Measurements from ENCODE around the gene TFDP1. TPM values are rescaled to one million over a fixed set of nuclear protein-coding genes. Genes with fewer than 3 reads are reported as not detected.
A peak's percentile ranks its signal among the peaks of the same experiment; 100 is the strongest.
"Not testable (repeated sequence)": the region's sequence is repeated elsewhere in the genome, so short reads cannot be mapped to it uniquely, and the experiment has no call there.

TFDP1 gene
- total RNA-seq, 1 experiment from 2014 or later = 39.4 TPM

- in situ Hi-C loops (cut with HindIII; ENCODE audit: low sequenced_read_pairs) = no loop called here
- no peak for DNase-seq (ENCODE audit: low spot score)
Measured at GRCh38 chr13:113623491-113624234, 39.1 kb downstream of the TFDP1 start.

DNA sequence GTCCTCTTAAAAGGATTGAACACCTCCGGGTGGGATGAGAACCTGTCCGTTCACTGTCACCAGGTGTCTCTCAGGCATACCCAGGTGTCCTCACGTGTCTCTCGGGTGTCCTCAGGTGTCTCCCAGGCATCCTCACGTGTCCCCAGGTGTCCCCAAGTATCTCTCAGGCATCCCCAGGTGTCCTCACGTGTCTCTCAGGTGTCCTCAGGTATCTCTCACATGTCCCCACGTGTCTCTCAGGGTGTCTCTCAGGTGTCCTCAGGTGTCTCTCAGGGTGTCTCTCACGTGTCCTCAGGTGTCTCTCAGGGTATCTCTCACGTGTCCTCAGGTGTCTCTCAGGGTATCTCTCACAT is 39.7 kb downstream of the TFDP1 start:
- in situ Hi-C loops (cut with HindIII; ENCODE audit: low sequenced_read_pairs) = no loop called here
- no peak for DNase-seq (ENCODE audit: low spot score)

DNA sequence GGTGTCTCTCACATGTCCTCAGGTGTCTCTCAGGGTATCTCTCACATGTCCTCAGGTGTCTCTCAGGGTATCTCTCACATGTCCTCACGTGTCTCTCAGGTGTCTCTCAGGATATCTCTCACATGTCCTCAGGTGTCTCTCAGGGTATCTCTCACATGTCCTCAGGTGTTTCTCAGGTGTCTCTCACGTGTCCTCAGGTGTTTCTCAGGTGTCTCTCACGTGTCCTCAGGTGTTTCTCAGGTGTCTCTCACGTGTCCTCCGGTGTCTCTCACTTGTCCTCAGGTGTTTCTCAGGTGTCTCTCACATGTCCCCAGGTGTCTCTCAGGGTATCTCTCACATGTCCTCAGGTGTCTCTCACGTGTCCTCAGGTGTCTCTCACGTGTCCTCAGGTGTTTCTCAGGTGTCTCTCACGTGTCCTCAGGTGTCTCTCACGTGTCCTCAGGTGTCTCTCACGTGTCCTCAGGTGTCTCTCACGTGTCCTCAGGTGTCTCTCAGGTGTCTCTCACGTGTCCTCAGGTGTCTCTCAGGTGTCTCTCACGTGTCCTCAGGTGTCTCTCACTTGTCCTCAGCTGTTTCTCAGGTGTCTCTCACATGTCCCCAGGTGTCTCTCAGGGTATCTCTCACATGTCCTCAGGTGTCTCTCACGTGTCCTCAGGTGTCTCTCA is 40.2 kb downstream of the TFDP1 start:
- in situ Hi-C loops (cut with HindIII; ENCODE audit: low sequenced_read_pairs); DNase-seq (ENCODE audit: low spot score): not testable (repeated sequence)

DNA sequence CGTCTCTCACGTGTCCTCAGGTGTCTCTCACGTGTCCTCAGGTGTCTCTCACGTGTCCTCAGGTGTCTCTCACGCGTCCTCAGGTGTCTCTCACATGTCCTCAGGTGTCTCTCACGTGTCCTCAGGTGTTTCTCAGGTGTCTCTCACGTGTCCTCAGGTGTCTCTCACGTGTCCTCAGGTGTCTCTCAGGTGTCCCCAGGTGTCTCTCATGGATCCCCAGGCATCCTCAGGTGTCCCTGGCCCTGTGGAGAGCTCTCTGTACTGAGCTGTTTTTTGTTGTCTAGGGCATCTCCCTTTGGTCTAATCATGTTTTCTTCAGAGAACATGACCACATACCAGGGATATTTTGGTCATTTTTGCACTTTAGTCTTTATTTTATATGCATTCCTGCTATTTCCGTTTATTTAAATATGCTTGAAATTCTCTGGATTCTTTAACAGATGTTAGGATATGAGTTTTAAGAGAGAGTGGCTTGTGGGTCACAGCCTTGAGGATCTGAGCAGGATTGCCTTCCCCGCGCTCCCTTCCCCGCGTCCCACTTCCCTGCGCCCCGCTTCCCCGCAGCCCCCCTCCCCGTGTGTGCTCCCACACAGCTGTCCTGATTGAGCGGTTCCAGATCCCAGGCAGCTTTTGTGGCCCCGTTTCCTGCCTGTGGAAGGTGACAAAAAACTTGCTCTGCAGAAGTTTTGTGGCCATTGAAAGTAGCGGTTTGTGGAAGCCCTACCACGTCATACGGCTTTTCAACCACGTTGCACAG is 41.6 kb downstream of the TFDP1 start:
- no peak for DNase-seq (ENCODE audit: low spot score)
- in situ Hi-C loops (cut with HindIII; ENCODE audit: low sequenced_read_pairs) = no loop called here

DNA sequence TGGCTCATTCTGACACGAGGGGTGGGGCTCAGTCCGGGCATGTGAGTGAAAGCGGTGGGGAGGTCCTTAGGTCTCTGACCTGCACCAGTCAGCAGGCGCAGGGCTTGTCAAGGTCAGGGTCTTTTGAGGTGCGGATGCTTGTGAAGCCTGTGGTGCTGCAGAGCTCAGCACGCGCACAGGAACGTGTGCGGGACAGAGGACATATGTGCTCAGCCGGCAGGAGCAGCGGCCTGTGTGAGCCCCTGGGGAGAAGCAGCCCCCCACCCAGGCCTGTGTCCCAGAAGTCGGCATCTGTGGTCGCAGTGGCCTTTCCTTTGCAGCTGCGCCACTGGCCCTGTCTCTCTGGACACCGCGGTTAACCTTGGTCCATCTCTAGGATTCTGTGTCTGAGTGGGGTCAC is 42.6 kb downstream of the TFDP1 start:
- no peak for DNase-seq (ENCODE audit: low spot score)
- in situ Hi-C loops (cut with HindIII; ENCODE audit: low sequenced_read_pairs) = no loop called here

DNA sequence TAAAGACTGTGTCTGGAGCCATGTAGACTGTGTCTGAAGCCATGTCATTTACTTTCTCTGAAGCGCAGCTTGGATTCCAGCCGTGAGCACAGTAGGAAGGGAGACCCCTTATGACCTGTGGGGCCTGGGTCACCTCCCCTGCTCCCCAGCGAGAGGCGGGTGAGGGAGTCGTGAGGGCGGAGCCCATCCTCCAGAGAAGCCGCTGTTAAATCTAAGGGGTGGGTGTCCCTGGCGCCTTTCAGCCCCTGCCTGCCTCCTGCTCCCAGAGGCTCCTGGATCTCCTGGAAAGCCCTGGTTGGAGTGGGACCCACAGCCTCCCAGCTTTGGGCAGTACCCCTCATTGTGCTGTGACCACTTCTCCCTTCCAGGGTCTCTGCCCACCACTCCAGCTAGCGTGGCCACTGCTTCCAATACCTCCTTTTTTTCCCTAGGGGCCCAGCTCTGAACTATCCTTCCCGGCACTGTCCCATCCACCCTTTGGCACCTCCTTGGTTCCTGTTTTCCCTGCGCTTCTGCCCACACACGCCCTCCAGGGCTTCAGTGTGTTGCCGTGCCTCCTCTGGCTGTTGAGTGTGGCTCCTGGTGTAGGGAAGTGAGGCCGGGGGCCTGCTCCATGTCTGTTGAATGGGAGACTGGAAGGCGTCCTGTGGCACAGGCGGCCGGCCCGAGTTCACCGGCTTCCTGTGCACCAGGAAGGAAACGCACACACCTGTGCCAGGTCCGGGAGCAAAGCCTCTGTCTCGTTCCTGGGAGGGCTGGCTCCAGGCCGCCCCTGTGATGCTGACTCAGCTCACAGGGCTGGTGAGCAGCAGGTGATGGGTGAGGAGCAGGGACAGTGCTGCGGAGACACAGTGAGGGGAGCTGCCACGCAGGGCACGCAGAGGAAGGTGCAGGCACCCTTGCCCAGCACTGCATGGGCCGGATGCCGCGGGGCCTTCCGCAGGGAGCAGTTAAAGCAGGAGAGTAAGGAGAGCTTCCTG is 44.0 kb downstream of the TFDP1 start:
- in situ Hi-C loops (cut with HindIII; ENCODE audit: low sequenced_read_pairs) = no loop called here
- DNase-seq (ENCODE audit: low spot score) = peak; percentile 38

GRCh38 chr13:113629866-113630265 is 45.3 kb downstream of the TFDP1 start:
- DNase-seq (ENCODE audit: low spot score) = peak; percentile 21
- in situ Hi-C loops (cut with HindIII; ENCODE audit: low sequenced_read_pairs) = no loop called here

DNA sequence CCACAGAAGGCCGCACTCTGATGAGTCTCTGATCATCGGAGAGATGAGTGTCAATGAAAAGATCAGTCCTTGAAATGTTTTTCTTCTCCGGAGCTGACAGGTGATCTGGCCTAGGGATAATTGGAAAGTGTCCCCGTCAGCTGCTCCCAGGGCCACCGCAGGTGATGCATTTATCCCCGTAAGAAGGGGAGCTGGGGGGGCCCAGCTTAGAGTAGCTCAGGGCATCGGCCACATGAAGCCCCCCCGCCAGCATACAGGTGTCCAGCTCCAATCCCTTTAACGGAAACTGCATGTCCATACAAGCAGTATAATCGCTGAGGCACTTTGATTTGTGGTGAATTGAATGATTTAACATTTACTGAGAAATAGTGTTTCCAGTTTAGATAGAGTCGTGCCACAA is 45.7 kb downstream of the TFDP1 start:
- in situ Hi-C loops (cut with HindIII; ENCODE audit: low sequenced_read_pairs) = no loop called here
- DNase-seq (ENCODE audit: low spot score) = no peak

DNA sequence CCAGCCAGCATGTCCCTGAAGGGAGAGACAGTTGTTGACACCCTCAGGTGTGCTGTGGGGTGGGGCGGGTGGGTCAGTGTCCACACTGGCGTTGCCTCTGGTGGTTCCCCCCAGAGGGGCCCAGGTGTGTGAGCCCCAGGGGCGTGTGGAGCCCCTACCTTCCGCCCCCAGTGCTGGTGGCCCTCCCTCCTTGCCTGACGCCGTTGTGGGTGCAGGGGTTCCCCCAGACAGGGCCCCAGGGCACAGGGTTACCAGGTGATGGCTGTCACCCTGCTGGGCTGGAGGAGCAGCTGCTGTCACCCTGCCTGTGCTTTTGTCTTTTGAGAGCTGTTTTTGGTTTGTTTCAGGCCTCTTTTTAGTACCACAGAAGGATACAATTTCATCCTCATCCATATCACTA is 46.3 kb downstream of the TFDP1 start:
- in situ Hi-C loops (cut with HindIII; ENCODE audit: low sequenced_read_pairs) = no loop called here
- DNase-seq (ENCODE audit: low spot score) = no peak

- in situ Hi-C loops (cut with HindIII; ENCODE audit: low sequenced_read_pairs) = no loop called here
- DNase-seq (ENCODE audit: low spot score) = peak; percentile 24
Measured at GRCh38 chr13:113631341-113632095, 47.0 kb downstream of the TFDP1 start.

GRCh38 chr13:113632706-113633484 is 48.3 kb downstream of the TFDP1 start:
- DNase-seq (ENCODE audit: low spot score) = no peak
- in situ Hi-C loops (cut with HindIII; ENCODE audit: low sequenced_read_pairs) = no loop called here

- DNase-seq (ENCODE audit: low spot score) = no peak
- in situ Hi-C loops (cut with HindIII; ENCODE audit: low sequenced_read_pairs) = no loop called here
Measured at GRCh38 chr13:113633485-113633873, 48.9 kb downstream of the TFDP1 start.

- no peak for DNase-seq (ENCODE audit: low spot score)
- in situ Hi-C loops (cut with HindIII; ENCODE audit: low sequenced_read_pairs) = no loop called here
Measured at GRCh38 chr13:113634279-113635047, 49.9 kb downstream of the TFDP1 start.

- in situ Hi-C loops (cut with HindIII; ENCODE audit: low sequenced_read_pairs) = no loop called here
Measured at GRCh38 chr13:113635048-113635420, 50.5 kb downstream of the TFDP1 start.

DNA sequence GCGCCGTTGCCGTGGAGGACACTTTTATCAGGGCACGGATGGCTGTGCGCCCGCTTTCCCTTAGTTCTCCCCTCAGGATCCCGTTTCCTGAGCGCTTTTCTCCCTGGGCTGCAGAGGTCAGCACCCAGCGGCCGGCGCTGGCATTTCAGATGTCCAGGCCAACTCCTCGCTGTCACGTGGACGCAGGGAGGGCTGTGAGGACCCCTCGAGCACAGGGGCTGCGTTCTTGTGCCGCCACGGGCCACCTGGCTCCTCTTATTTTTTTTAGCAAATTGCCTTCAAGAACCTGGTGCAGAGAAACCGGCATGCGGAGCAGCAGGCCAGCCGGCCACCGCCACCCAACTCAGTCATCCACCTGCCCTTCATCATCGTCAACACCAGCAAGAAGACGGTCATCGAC is 51.2 kb downstream of the TFDP1 start:
- in situ Hi-C loops (cut with HindIII; ENCODE audit: low sequenced_read_pairs) = no loop called here
- DNase-seq (ENCODE audit: low spot score) = no peak

More at GRCh38 chr13:113635048-113635420, 50.5 kb downstream of the TFDP1 start:
- DNase-seq (ENCODE audit: low spot score) = no peak

DNA sequence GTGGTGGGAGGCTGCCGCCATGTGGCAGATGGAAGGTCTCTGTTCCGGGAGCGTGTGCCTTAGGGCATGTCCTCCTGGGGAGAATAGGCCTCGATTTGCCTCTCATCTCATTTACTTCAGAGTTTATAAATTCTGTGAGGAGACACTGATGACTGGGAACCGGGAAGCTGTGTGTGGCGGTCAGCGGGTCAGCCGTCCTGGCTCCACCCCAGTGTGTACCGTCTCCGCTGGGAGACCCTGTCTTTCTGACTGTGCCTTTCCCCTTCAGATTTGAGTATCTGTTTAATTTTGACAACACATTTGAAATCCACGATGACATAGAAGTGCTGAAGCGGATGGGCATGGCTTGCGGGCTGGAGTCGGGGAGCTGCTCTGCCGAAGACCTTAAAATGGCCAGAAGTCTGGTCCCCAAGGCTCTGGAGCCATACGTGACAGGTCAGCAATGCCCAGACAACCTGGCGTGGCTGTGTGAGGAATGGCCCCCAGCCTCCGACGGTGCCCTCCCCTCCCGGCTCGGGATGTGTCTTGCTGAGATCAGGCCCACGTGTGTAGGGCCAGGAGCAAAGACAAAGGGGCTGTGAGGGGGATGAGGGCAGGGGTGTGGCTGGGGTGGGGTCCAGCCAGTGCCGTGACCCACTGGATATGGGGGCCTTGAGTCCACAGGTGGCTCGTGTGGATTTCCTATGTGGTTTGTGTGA is 51.9 kb downstream of the TFDP1 start:
- in situ Hi-C loops (cut with HindIII; ENCODE audit: low sequenced_read_pairs) = no loop called here
- DNase-seq (ENCODE audit: low spot score) = no peak

All from G401 (cell line).